Glutamatergic neuron (in vitro differentiated cells): ENCODE data around the gene TEX10. TPM values are rescaled to one million over a fixed set of nuclear protein-coding genes. Genes with fewer than 3 reads are reported as not detected.

ENCODE experiments used
- DNase-seq: peaks from one replicate; pipeline ENCODE4 v3.0.0; 2022
- H3K27ac Mint-ChIP-seq: one replicate; pipeline ENCODE4 v1.8.0; 2020; ENCODE audit warnings: mild to moderate bottlenecking, mixed read lengths, inconsistent platforms; ENCODE audit not compliant: unreplicated experiment
- H3K27me3 Mint-ChIP-seq: one replicate; pipeline ENCODE4 v1.8.0; 2020; ENCODE audit warnings: mild to moderate bottlenecking, moderate library complexity, mixed read lengths, inconsistent platforms; ENCODE audit not compliant: unreplicated experiment
- H3K36me3 Mint-ChIP-seq: one replicate; pipeline ENCODE4 v1.8.0; 2020; ENCODE audit warnings: mild to moderate bottlenecking, mixed read lengths, inconsistent platforms; ENCODE audit not compliant: unreplicated experiment
- H3K4me1 Mint-ChIP-seq: one replicate; pipeline ENCODE4 v1.8.0; 2020; ENCODE audit warnings: mild to moderate bottlenecking, low read depth, mixed read lengths, inconsistent platforms; ENCODE audit not compliant: unreplicated experiment
- H3K4me3 Mint-ChIP-seq: one replicate; pipeline ENCODE4 v1.8.0; 2020; ENCODE audit warnings: mild to moderate bottlenecking, mixed read lengths, inconsistent platforms; ENCODE audit not compliant: unreplicated experiment
- H3K9me3 Mint-ChIP-seq: one replicate; pipeline ENCODE4 v1.8.0; 2020; ENCODE audit warnings: mild to moderate bottlenecking, moderate library complexity, mixed read lengths, inconsistent platforms; ENCODE audit not compliant: unreplicated experiment
- CTCF ChIP-seq: fragments of 200-600 bp; sonication (generic); IDR thresholded peaks from one replicate; pipeline ENCODE4 v1.5.0; 2021; ENCODE audit not compliant: partially characterized antibody, unreplicated experiment
- total RNA-seq: library from RNA; stranded (reverse); fragmentation: NEBNext Ultra II Directional; extraction: Animal tissue kit (Norgen Biotek cat#: 25700); gene quantifications from one replicate; pipeline ENCODE4 v1.2.1, GENCODE V29; 2021; ENCODE audit not compliant: unreplicated experiment

The TEX10 gene
- total RNA-seq, 1 donor from 2014 or later, result 18.4 TPM

DNA sequence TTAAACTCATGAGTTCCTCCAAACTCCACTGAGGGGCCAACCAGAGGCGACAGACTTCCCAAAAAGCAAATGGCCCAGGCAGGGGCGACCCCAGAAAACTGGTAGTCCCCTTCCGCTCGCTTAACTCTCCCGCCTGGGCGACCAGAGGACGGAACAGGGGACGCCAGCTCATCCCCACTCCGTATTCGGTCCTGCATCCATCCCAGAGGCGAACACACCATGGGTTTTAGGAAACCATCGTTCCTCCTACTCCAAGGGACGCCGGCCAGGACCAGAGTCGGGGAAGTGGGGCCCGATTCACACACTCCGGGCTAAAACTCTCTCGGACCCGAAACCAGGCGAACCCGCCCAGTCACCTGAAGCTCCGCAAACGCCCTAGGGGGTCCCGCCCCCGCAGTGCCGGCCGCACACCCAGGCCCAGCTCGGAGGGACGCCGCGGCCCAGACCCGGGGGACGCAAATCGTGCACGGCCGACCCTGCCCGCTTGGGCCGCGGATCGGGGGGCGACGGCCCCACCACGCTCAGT, 478 bp downstream of the TEX10 start:
- peaks cover 6% of the 10 kb centered on the region for H3K9me3 Mint-ChIP-seq
- H3K4me1 Mint-ChIP-seq, result peaks cover 15% of the 10 kb centered on the region
- peak overlapping the region; percentile 99 for H3K4me3 Mint-ChIP-seq
- peaks cover 7% of the 10 kb centered on the region for H3K36me3 Mint-ChIP-seq
- DNase-seq, result no peak
- peak overlapping the region; percentile 86 for H3K27ac Mint-ChIP-seq
- TF ChIP-seq CTCF, result no peak
- peaks cover 2% of the 10 kb centered on the region for H3K27me3 Mint-ChIP-seq

DNA sequence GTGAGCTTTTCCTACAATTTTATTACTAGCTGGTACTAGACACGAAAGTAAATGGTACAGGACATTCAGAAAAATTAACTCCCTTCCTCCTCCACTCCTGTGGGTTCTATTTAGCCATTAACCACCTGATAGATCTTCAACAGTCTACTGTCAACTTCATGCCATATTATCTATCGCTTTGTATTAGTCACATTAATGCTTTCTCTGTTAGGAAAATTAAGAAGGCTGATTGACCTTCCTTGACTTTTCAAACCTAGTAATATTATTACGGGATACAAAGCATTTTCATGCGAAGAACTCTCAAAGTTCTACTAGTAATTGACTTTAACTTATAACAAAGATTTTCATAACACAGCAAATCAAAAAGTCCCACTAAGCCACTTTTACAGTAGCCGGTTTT, 1.2 kb downstream of the TEX10 start:
- H3K36me3 Mint-ChIP-seq, result peaks cover 7% of the 10 kb centered on the region
- H3K27ac Mint-ChIP-seq, result no peak overlapping the region
- H3K27me3 Mint-ChIP-seq, result peaks cover 2% of the 10 kb centered on the region
- H3K4me1 Mint-ChIP-seq, result peaks cover 15% of the 10 kb centered on the region
- no peak for DNase-seq
- H3K4me3 Mint-ChIP-seq, result peak overlapping the region; percentile 99
- no peak for TF ChIP-seq CTCF
- H3K9me3 Mint-ChIP-seq, result peaks cover 6% of the 10 kb centered on the region

GRCh38 chr9:100350188-100350587, 2.6 kb downstream of the TEX10 start:
- H3K4me3 Mint-ChIP-seq, result no peak overlapping the region
- peaks cover 6% of the 10 kb centered on the region for H3K9me3 Mint-ChIP-seq
- peaks cover 2% of the 10 kb centered on the region for H3K27me3 Mint-ChIP-seq
- H3K27ac Mint-ChIP-seq, result no peak overlapping the region
- peaks cover 7% of the 10 kb centered on the region for H3K36me3 Mint-ChIP-seq
- peaks cover 15% of the 10 kb centered on the region for H3K4me1 Mint-ChIP-seq
- TF ChIP-seq CTCF, result no peak
- DNase-seq, result no peak

GRCh38 chr9:100346836-100347235, 5.9 kb downstream of the TEX10 start:
- H3K27ac Mint-ChIP-seq, result no peak overlapping the region
- H3K4me3 Mint-ChIP-seq, result no peak overlapping the region
- TF ChIP-seq CTCF, result no peak
- H3K36me3 Mint-ChIP-seq, result no peaks in the 10 kb centered on the region
- H3K9me3 Mint-ChIP-seq, result peaks cover under 1% of the 10 kb centered on the region
- no peak for DNase-seq
- peaks cover 12% of the 10 kb centered on the region for H3K4me1 Mint-ChIP-seq
- no peaks in the 10 kb centered on the region for H3K27me3 Mint-ChIP-seq

GRCh38 chr9:100341889-100342288, 10.9 kb downstream of the TEX10 start:
- H3K4me3 Mint-ChIP-seq, result no peak overlapping the region
- peaks cover 2% of the 10 kb centered on the region for H3K4me1 Mint-ChIP-seq
- no peak for DNase-seq
- no peaks in the 10 kb centered on the region for H3K9me3 Mint-ChIP-seq
- no peak overlapping the region for H3K27ac Mint-ChIP-seq
- no peaks in the 10 kb centered on the region for H3K27me3 Mint-ChIP-seq
- H3K36me3 Mint-ChIP-seq, result no peaks in the 10 kb centered on the region
- no peak for TF ChIP-seq CTCF
